DMS53 treated with DMSO at 0.1 percent for 48 hours (cell line): ENCODE measurements around the gene PPP1R3E.

Experiments
- DNase-seq: peaks from one replicate; lab custom pipeline; 2025; ENCODE audit not compliant: unreplicated experiment; lab: John Stamatoyannopoulos, UW

PPP1R3E gene

GRCh38 chr14:23249824-23250223, 52.8 kb downstream of the PPP1R3E start:
- no peak for DNase-seq

GRCh38 chr14:23248601-23249000, 54.1 kb downstream of the PPP1R3E start:
- no peak for DNase-seq
